Hematopoietic multipotent progenitor cell treated with erythropoietin and hydrocortisone succinate and interleukin-3 and kit ligand, for 17 days (in vitro differentiated cells): ENCODE measurements around the gene FHOD3.

Experiments
- DNase-seq: peaks from one replicate; pipeline ENCODE4 v3.0.0-alpha.2; 2015; ENCODE audit warnings: low spot score

Gene FHOD3

GRCh38 chr18:36481201-36481657, 183.7 kb downstream of the FHOD3 start:
- DNase-seq: no peak

- DNase-seq: no peak
These were observed 184.4 kb downstream of the FHOD3 start for GRCh38 chr18:36481935-36482334.

DNA sequence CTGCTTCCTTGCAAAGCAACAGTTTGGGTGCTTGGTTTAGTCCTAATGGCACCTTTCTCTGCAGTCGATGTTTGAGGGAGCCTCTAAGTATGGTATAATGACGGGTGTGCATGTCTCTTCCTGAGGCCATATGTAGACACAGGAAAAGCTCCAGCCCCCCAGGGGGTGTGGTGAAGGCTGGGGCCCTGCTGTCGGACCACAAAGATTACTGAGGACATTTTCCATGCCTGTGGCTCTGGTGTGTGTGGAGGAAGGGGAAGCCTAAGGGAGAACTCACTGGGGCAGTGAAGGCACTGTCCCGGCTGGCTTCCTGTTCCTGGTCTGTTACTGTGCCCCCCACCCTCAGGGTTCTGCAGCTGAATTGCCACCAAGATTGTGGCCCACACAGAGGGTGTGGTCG, 187.1 kb downstream of the FHOD3 start:
- no peak for DNase-seq

GRCh38 chr18:36485772-36486171, 188.3 kb downstream of the FHOD3 start:
- no peak for DNase-seq

DNA sequence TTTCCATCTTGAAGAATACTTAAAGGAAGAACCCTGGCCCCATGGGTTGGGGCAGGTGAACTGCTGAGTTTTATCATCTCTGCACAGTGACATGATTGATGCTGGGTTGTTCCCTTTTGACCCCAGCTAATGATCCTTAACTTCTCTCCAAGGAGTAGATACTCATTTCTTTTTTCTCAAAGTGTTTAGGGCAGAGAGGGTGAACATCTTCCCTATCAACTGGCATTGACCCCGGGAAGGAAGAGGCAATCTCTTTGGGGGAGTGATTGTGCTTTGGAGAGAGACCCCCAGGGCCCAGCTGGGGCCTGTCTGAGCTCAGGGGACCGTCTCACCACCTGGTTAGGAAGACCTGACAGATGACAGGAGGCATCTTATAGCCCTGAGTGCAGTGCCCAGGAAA, 190.6 kb downstream of the FHOD3 start:
- DNase-seq: no peak

DNA sequence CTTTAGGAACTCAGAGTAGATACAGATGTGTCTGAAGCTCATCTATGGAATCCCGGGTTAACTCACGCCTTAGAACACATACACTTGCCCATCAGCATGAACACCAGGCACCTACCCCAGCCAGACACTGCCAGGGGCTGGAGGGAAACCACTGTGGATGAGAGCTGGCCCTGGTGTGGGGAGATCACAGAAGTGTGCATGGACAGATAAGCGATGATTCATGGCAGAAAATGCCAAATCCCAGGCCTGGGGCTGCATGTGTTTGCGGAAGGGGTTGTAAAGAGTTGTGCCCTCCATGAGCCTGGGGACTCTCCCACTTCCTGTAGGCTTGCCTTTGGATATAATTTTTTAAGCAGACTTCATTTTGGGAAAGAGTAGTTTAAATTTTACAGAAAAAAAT, 193.4 kb downstream of the FHOD3 start:
- no peak for DNase-seq

- DNase-seq: no peak
These were observed 195.3 kb downstream of the FHOD3 start for GRCh38 chr18:36492604-36493329.

DNA sequence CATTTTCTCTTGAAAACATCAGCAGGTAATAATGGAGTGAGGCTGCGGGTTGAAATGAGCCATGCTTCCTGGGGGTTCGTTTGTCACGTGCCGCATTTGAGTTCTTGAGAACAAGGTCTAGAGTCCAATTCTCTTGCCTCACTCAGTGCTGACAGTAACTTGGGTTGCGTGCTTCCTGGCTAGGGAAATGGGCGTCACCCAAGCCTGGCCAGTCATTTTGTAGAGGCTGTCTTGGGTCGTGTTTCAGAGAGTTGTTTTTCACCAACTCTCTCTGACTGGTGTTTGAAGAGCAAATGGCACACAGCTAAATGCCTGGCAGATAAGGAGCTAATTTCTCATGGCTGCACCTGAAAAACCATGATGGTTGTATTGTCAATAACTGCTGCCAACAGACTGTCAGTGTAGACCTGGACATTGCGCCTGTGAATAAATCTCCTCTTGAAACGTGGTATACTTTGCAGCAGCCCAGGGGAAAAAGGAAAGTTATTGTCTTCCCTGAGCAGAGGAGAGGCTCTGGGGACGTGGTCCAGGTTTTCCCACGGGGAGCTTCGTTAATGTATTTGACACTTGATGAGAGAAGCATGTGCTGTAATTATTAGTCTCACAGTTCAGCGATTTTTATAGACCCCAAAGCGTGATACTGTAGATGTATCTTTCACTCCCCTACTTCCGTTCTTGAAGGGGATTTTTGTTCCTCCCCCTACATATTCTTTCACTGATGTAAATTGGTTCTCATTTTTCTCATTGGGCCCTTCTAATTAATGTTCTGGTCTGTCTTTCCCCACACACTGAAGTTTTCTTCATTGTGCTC, 196.0 kb downstream of the FHOD3 start:
- no peak for DNase-seq

DNA sequence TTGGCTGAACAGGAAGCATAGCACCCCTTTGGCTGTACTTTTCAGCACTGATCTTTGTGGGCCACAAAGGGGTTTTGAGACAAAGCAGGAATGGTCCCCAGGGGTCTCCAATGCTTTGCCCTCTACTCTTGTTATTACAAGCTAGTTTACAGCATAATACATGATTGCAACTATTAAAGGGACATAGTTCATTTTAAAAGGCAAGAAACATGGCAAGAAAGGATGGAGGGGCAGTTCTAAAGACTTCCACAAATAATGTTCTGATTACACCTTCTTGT, 196.6 kb downstream of the FHOD3 start:
- DNase-seq: no peak

- no peak for DNase-seq
These were observed 198.5 kb downstream of the FHOD3 start for GRCh38 chr18:36496022-36496421.

- no peak for DNase-seq
These were observed 202.4 kb downstream of the FHOD3 start for GRCh38 chr18:36499938-36500337.

GRCh38 chr18:36501100-36501499, 203.6 kb downstream of the FHOD3 start:
- no peak for DNase-seq

DNA sequence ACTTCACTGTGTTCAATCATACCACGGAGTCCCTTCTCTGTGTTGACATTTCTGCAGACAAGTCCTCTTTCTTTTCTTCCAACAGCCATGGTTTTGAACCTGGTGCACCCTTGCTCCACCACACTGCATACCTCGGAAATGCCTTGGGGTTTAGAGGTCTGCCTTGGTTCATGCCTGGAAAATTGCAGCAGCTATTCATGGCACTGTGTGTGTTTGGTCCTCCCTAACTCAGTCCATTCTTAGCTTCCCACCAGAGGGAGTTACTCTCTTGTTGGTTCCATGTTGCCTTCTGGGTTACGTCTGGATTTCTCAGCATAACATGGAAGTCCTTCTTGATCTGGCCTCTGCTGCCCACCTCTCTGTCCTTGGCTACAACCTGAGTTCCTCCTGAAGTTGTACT, 206.0 kb downstream of the FHOD3 start:
- DNase-seq: no peak

GRCh38 chr18:36504928-36505327, 207.4 kb downstream of the FHOD3 start:
- no peak for DNase-seq

- no peak for DNase-seq
These were observed 208.2 kb downstream of the FHOD3 start for GRCh38 chr18:36505665-36506064.

DNA sequence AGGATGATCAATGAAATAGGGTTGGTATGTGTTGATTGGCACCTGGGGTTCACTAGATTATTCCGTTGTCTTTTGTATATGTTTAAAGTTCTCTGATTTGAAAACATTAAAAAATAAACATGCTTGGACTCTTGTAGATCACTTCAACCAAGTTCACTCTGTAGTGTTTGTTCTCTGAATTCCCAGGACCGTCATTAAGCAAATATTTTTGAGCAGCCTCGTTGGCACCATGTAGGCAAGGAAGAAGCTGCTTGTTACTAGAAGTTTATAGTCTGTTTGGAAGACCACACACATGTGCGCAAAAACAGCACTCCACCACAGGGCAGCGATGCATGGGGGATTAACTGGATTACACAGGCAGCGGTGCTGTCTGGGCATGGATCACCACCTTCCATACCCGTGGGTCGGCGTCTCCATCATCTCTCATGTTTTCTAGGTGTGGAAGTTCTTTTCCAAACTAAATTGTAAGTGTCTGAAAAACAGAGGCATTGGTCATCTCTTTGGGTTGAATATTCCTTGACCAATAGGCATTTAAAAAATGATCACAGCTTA, 212.2 kb downstream of the FHOD3 start:
- no peak for DNase-seq

DNA sequence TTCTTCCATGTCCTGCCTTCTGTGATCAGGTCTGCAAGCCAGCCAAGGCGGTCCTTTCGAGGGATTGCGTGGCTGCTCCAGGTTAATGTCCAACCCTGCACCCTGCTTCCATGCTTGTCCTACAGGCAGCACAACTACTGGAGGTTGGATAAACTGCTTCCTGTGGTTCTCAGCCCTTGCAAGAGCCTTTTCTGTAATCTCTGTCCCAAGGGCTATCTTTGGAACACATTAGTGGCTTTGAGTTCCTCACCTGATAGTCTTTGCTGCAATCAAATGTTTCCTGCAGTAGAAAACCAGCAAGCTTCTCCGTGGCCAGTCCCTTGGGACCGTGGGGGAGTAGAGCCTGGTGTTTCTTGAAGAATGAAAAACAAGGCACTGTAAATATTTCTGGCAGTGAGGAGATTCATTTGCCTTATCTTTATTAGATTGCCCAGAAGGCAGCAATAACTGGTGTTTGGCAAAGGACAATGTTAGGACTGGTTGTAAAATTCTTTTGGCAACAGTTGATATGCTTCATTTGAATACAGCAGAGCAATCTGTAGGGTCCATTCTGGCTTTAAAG, 214.4 kb downstream of the FHOD3 start:
- DNase-seq: no peak

- no peak for DNase-seq
These were observed 216.0 kb downstream of the FHOD3 start for GRCh38 chr18:36513556-36513955.

- DNase-seq: no peak
These were observed 217.3 kb downstream of the FHOD3 start for GRCh38 chr18:36514778-36515177.

- DNase-seq: no peak
These were observed 218.7 kb downstream of the FHOD3 start for GRCh38 chr18:36516258-36516657.

DNA sequence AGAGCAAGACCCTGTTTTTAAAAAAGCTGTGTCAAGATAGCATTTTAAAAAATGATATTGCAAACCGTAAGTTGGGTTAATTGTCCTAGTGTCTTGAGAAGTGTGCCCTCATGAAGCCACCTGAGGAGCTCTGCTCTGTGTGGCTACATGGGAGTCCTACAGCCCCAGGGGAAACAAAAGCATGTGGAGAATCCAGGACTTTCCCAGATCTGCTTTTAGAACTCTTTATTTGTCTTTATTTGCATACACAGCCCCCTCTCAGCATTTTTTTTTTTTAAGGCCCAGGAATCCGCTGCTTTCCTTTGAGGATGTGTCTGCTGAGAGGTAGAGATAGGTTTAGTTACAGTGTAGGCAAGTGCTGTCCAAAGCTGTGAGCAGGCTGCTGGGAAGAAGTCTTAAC, 219.2 kb downstream of the FHOD3 start:
- DNase-seq: no peak

DNA sequence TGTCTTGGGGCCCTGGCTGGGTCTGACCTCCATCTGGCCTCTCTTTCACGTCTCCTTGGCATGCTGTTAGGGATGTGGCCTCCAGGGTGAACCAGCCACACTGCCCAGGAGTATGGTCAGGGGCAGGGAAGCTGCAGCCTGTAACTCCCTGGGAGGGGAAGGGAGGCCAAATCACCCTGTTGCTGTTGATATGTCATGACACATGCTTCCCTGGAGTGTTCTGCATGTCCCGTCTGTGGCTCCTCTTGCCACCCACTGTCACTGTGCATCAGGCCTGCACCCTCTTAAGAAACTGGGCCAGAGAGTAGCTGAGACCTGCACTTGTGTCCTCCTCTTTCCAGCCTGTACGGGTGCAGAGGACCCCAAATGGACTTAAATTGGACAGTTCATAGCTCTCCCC, 221.3 kb downstream of the FHOD3 start:
- DNase-seq: no peak

DNA sequence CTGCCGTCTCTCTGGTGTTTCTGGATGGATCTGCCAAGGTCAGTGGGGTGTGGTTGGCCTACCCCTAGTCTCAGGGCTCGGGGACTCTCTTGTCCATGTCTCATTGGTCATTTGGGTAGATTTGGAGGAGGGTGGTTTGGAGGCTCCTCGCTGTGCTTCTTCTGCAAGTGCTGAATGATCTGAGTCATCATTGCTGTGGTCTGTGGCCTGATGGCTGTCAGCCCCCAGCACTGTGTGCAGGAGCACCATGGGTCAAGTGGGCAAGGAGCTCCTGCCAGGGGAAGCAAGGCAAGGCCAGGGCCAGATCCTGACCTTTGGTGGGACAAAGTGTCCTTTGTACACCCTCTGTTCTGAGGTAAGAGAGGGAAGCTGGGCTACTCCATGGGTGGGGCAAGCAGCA, 221.8 kb downstream of the FHOD3 start:
- DNase-seq: no peak
